Measurements from ENCODE around the gene IL1R1.
"Not testable (repeated sequence)": the region's sequence is repeated elsewhere in the genome, so short reads cannot be mapped to it uniquely, and the experiment has no call there.

IL1R1 gene

DNA sequence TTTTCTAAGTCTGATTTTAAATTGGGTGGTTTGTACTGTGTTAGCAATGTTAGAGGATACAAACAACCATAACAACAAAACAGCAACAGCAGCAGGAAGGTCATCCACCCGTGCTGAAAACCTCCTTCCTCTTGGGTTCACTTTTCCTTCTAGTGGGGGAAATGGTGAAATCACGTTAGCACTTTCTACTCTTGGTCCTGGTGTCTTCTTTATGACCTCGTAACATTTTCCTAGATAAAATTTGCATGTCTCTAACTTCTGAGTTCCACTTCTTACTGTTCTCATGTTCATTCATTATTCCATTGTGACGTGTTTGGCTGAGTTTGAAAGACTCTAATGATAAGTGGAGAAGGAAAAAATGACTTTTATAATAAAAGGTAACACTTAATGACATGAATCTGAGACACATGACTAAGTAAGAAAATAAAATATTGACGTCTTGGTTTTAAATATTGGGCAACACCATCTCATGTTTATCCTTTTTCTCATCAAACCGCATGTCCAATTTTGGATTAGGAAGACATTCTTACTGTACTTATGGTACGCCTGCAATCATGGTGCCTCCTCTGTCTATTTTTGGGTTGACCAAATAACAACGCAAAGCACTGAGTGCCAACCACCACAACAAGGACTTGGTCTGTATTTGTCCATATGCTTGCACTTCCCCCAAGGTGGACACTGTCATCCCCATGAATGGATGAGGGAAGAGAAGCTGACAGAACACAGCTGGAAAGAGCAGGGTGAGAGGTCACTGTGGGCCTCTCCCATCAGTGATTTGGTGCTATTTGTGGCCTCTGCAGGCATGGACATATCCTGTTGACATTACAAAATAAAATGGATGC, 25.7 kb upstream of the IL1R1 start:
- Mint-ChIP-seq H3K36me3 (no peaks in the 10 kb centered on the region), H3K9me3 (no peaks in the 10 kb centered on the region), H3K27ac (no peak overlapping the region), H3K4me3 (no peak overlapping the region), H3K4me1 (no peaks in the 10 kb centered on the region), H3K27me3 (peaks cover 14% of the 10 kb centered on the region)
- ATAC-seq (ENCODE audit: low read depth), result no peak
- no peak for DNase-seq (ENCODE audit: low spot score in 2 of 2)

DNA sequence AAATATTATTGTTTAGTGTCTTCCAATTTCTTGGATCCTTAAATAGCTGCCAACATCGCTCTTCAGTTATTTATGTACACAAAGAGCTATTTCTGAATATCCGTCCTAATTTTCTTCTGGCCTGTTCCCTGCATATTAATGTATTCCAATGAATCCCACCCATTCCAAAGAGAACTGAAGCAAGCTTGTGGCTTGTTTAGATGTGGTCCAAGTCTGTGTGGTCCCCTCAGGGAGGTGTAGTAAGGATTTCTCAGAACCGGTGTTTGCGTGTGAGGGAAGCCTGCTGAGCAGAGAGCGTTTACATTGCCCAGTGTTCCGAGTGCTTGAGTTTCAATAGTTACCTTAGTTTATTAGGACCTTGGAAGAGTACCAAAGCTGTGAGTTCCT, 25.1 kb upstream of the IL1R1 start:
- Mint-ChIP-seq H3K4me1 (no peaks in the 10 kb centered on the region), H3K4me3 (no peak overlapping the region), H3K27me3 (peaks cover 10% of the 10 kb centered on the region), H3K27ac (no peak overlapping the region), H3K36me3 (no peaks in the 10 kb centered on the region), H3K9me3 (no peaks in the 10 kb centered on the region)
- ATAC-seq (ENCODE audit: low read depth) (no peak), DNase-seq (ENCODE audit: low spot score in 2 of 2) (no peak)

DNA sequence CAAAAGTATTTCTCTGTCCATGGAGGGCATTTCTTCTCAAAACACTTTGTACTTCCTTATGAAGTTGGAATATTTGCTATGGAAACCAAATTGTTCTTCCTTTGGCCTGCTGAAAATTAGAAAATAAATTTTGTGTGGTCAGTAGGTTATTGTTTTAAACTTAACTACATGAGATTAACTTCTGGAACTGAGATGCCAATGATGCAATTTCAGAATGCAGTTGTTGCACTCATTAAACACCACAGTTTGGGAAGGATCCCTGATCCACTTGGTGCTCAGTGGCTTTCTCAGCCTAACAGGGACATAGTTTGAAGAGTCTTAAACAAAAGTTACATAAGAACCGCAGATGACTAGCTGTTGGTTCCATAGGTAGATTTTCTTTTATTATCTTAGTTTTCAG, 23.3 kb upstream of the IL1R1 start:
- DNase-seq (ENCODE audit: low spot score in 2 of 2), result no peak
- no peak for ATAC-seq (ENCODE audit: low read depth)
- Mint-ChIP-seq H3K4me1 (no peaks in the 10 kb centered on the region), H3K27me3 (peaks cover 9% of the 10 kb centered on the region), H3K4me3 (no peak overlapping the region), H3K36me3 (no peaks in the 10 kb centered on the region), H3K27ac (no peak overlapping the region), H3K9me3 (no peaks in the 10 kb centered on the region)

DNA sequence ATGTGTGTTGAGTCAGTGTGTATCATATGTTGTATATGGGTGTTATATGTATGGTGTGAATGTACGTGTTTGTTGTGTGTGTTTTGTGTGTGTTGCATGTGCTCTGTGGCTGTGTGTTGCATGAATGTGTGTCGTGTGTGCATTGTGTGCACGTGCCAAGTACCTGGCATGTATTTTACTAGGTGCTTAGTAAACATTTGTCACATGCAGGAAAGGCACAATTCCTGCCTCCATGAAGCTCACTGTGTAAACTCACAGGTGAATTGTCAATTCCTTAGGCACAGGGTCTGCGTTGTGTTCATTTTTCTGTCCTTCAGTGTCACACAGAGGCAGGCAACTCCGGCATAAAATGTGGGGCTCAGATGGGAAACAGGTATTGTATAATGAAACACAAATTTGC, 22.3 kb upstream of the IL1R1 start:
- H3K36me3 Mint-ChIP-seq, result no peaks in the 10 kb centered on the region
- H3K4me3 Mint-ChIP-seq, result no peak overlapping the region
- H3K27ac Mint-ChIP-seq, result no peak overlapping the region
- peaks cover 11% of the 10 kb centered on the region for H3K27me3 Mint-ChIP-seq
- H3K9me3 Mint-ChIP-seq, result no peaks in the 10 kb centered on the region
- no peaks in the 10 kb centered on the region for H3K4me1 Mint-ChIP-seq
- DNase-seq (ENCODE audit: low spot score in 2 of 2), result no peak
- ATAC-seq (ENCODE audit: low read depth), result no peak

DNA sequence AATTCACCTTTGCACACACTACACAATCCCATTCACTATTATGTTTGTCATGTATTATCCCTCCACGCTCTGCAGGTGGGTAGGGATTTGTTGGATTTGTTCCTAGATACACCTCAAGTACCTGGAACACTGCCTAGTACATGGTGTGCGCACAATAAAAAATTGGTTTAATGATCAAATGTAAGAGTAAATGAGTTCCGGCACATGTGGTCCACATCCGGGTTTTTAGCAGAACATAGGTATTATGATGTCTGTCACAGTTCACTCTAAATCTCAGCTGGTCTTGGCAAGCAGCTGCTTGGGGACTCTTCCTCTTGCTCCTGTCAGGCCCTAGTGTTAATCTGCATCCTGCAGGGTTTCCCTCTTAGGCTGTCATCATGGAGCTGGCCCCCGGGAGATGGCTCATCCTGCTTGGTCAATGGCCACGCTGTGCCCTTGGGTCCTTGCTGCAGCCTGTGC, 21.8 kb upstream of the IL1R1 start:
- no peak overlapping the region for H3K4me3 Mint-ChIP-seq
- no peaks in the 10 kb centered on the region for H3K9me3 Mint-ChIP-seq
- no peak for ATAC-seq (ENCODE audit: low read depth)
- no peaks in the 10 kb centered on the region for H3K36me3 Mint-ChIP-seq
- H3K27ac Mint-ChIP-seq, result no peak overlapping the region
- peaks cover 7% of the 10 kb centered on the region for H3K27me3 Mint-ChIP-seq
- DNase-seq (ENCODE audit: low spot score in 2 of 2), result no peak
- H3K4me1 Mint-ChIP-seq, result no peaks in the 10 kb centered on the region

DNA sequence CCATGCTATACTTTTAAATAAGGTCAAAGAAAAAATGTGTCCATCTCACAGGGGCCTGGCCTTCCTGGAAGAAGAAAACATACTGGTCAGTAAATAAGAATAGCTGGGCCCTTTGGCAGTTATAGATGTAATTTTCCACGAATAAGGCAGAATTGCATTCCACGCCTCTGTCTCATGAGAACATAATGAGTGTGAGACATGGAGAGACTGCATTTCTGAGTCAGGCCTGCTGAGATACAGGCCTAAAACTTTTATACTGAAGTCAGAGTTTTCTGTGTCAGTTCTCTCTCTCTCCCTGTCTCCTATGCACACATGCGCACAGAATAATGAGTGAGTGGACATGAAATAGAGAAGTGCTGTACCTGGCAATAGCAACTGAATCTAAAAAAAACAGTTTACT, 20.4 kb upstream of the IL1R1 start:
- no peaks in the 10 kb centered on the region for H3K9me3 Mint-ChIP-seq
- H3K4me1 Mint-ChIP-seq, result no peaks in the 10 kb centered on the region
- ATAC-seq (ENCODE audit: low read depth), result no peak
- H3K27ac Mint-ChIP-seq, result no peak overlapping the region
- DNase-seq (ENCODE audit: low spot score in 2 of 2), result no peak
- peaks cover 10% of the 10 kb centered on the region for H3K27me3 Mint-ChIP-seq
- H3K4me3 Mint-ChIP-seq, result no peak overlapping the region
- no peaks in the 10 kb centered on the region for H3K36me3 Mint-ChIP-seq

DNA sequence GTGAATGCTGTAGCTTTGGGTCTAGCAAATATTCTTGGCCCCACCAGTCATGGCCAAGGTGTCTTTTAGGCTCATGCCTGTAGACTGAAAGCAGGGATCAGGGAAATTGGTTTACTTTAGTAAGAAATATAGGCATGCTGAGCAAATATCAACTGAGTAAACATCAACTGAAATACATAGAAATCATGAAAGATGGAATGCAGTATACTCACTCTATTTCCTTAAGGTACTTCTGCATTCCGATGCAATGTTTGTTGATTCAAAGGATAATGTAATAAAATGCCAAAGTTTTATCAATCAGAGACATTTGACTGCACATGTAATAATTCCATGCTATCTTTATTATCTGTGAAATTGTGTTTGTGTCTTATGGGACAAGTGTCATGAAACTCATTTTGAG, 19.6 kb upstream of the IL1R1 start:
- Mint-ChIP-seq H3K4me3 (no peak overlapping the region), H3K27ac (no peak overlapping the region), H3K4me1 (no peaks in the 10 kb centered on the region), H3K36me3 (no peaks in the 10 kb centered on the region), H3K9me3 (no peaks in the 10 kb centered on the region), H3K27me3 (peaks cover 14% of the 10 kb centered on the region)
- DNase-seq (ENCODE audit: low spot score in 2 of 2) (no peak), ATAC-seq (ENCODE audit: low read depth) (no peak)

DNA sequence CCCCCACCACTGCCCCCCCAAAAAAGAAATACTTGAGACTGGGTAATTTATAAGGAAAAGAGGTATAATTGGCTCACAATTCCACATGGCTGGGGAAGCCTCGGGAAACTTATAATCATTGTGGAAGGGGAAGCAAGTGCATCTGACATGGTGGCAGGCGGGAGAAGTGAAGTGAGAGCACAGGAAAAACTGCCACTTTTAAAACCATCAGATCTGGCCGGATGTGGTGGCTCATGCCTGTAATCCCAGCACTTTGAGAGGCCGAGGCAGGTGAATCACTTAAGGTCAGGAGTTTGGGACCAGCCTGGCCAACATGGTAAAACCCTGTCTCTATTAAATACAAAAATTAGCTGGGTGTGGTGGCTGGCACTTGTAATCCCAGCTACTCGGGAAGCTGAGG, 18.1 kb upstream of the IL1R1 start:
- ATAC-seq (ENCODE audit: low read depth); H3K9me3 Mint-ChIP-seq; DNase-seq (ENCODE audit: low spot score in 2 of 2); H3K4me3 Mint-ChIP-seq; H3K27ac Mint-ChIP-seq; H3K36me3 Mint-ChIP-seq; H3K4me1 Mint-ChIP-seq: not testable (repeated sequence)
- peaks cover 14% of the 10 kb centered on the region for H3K27me3 Mint-ChIP-seq

DNA sequence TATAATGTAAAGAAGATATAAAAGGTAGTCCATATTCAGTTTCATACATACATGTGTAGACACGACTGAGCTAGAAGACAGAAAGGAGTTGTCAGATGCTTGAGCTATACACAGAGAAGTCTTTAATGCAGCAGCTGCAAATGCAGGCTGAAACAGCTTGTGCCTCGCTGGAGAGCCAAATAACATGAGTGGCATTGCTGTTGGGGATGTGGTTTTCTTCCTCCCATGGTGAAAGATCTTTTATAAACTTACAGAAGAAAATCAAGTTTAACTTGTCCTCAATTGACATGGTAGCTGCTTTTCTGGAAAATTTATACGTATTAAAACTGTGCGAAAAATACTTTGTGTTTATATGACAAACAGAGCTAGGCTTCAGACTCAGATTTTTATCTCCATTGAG, 16.4 kb upstream of the IL1R1 start:
- Mint-ChIP-seq H3K27ac (no peak overlapping the region), H3K4me1 (no peaks in the 10 kb centered on the region), H3K4me3 (no peak overlapping the region), H3K27me3 (peaks cover 14% of the 10 kb centered on the region), H3K9me3 (peaks cover 2% of the 10 kb centered on the region), H3K36me3 (peaks cover under 1% of the 10 kb centered on the region)
- no peak for DNase-seq (ENCODE audit: low spot score in 2 of 2)
- ATAC-seq (ENCODE audit: low read depth), result no peak

DNA sequence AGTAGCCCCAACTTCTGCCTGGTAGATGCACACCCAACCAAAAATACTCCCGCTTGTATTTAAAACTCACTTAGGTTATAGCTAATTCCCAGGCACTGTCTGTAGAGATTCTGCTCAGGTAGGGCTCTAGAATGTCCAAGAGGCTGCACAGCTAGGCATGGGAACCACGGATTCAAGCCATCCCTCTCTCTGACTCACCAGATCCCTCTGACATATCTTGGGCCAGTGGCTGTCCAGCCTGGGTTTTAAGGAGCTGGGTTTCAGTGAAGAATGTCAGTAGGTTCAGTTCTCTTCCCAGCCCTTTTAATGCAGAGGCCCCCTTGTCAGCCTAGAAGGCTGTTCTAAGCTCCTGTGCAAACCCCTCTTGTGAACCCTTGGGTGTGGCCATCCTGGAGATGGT, 15.9 kb upstream of the IL1R1 start:
- H3K4me3 Mint-ChIP-seq, result no peak overlapping the region
- H3K9me3 Mint-ChIP-seq, result peaks cover 6% of the 10 kb centered on the region
- H3K36me3 Mint-ChIP-seq, result peaks cover 4% of the 10 kb centered on the region
- no peaks in the 10 kb centered on the region for H3K4me1 Mint-ChIP-seq
- no peak overlapping the region for H3K27ac Mint-ChIP-seq
- ATAC-seq (ENCODE audit: low read depth) (no peak), DNase-seq (ENCODE audit: low spot score in 2 of 2) (no peak)
- H3K27me3 Mint-ChIP-seq, result peaks cover 11% of the 10 kb centered on the region

DNA sequence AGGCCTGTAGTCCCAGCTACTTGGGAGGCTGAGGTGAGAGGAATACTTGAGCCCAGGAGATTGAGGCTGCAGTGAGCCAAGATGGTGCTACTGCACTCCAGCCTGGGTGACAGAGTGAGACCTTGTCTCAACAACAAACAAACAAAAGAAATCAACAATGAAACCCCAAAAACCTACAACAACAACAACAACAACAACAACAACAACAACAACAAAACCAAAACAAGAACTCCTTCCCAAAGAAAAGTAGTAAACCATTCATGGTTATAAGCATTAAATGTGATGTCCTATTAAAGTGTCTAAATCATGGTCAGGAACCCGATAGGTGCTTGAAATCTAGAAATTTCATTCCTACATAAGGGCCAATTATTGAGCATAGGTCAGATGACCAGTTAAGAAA, 13.5 kb upstream of the IL1R1 start:
- DNase-seq (ENCODE audit: low spot score in 2 of 2) (no peak), ATAC-seq (ENCODE audit: low read depth) (no peak)
- peaks cover 6% of the 10 kb centered on the region for H3K9me3 Mint-ChIP-seq
- no peak overlapping the region for H3K27ac Mint-ChIP-seq
- peaks cover 9% of the 10 kb centered on the region for H3K27me3 Mint-ChIP-seq
- no peaks in the 10 kb centered on the region for H3K4me1 Mint-ChIP-seq
- H3K4me3 Mint-ChIP-seq, result no peak overlapping the region
- peaks cover 4% of the 10 kb centered on the region for H3K36me3 Mint-ChIP-seq

DNA sequence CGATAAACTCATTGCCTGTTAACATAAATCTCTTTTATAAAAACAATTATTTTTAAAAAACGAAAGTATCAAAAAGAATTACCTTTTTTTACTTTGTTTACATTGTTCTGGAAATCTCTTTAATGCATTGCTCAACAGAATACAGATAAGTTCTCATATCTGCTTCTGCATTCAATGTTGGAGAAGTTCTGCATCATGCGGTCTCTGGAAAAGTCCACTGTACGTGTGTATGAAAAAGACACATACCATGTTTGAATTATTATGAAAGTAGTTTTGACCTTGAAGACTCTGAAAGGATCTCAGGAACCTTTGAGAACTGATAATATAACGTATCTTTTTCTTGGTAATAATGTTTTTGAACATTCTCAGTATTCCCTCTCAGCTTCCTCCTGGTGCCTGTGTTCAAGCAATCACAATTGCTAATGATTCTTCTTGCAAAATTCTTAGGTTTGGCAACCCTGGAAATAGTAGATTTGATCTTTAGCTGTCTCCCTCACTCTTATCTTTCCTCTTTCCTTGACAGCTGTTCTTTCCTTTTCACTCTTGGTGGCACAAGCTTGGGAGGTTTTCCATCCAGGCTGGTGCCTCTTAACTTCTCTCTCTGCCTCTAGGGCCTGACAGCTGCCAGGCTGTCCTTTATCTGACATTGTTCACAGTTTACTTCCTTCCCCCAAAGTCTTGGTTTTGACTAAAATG, 12.4 kb upstream of the IL1R1 start:
- Mint-ChIP-seq H3K27me3 (peaks cover 8% of the 10 kb centered on the region), H3K9me3 (peaks cover 6% of the 10 kb centered on the region), H3K36me3 (peaks cover 4% of the 10 kb centered on the region), H3K27ac (no peak overlapping the region), H3K4me1 (no peaks in the 10 kb centered on the region), H3K4me3 (no peak overlapping the region)
- DNase-seq (ENCODE audit: low spot score in 2 of 2) (no peak), ATAC-seq (ENCODE audit: low read depth) (no peak)

DNA sequence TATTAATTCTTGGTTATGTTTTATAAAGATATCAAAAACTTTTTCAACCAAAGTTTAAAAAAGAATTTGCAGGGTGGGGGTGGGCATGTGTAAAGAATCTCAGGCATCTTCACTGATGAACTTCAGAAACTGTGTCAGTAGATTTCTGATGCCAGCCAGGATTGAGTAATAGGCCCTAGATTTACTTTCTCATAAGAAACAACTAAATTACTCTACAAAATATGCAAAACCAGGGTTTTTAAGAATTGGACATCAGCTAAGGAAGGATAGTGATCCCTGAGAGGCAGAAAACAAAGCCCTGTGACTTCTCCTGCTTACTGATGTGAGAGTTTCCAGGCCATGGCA, 11.9 kb upstream of the IL1R1 start:
- no peak for DNase-seq (ENCODE audit: low spot score in 2 of 2)
- Mint-ChIP-seq H3K4me3 (no peak overlapping the region), H3K27me3 (peaks cover 8% of the 10 kb centered on the region), H3K4me1 (no peaks in the 10 kb centered on the region), H3K27ac (no peak overlapping the region), H3K36me3 (peaks cover 4% of the 10 kb centered on the region), H3K9me3 (peaks cover 6% of the 10 kb centered on the region)
- no peak for ATAC-seq (ENCODE audit: low read depth)

DNA sequence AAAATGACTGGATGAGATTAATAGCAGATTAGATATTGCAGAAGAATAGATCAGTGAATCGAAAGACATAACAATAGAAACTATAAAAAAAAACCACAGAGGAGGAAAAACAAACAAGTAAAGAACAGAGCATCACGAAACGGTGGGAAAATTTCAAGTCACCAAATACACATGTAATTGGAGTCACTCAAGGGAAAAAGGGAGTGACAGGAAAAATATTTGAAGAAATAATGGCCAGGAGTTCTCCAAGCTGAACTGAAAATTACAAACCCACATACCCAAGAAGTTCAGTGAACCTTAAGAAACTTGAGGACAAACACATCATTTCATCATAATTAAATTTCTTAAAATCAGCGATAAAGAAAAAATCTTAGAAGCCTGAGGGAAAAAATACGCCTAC, 11.0 kb upstream of the IL1R1 start:
- H3K4me1 Mint-ChIP-seq, result no peaks in the 10 kb centered on the region
- no peak for DNase-seq (ENCODE audit: low spot score in 2 of 2)
- H3K36me3 Mint-ChIP-seq, result peaks cover 4% of the 10 kb centered on the region
- H3K9me3 Mint-ChIP-seq, result peaks cover 6% of the 10 kb centered on the region
- peaks cover 7% of the 10 kb centered on the region for H3K27me3 Mint-ChIP-seq
- ATAC-seq (ENCODE audit: low read depth), result no peak
- no peak overlapping the region for H3K4me3 Mint-ChIP-seq
- no peak overlapping the region for H3K27ac Mint-ChIP-seq

DNA sequence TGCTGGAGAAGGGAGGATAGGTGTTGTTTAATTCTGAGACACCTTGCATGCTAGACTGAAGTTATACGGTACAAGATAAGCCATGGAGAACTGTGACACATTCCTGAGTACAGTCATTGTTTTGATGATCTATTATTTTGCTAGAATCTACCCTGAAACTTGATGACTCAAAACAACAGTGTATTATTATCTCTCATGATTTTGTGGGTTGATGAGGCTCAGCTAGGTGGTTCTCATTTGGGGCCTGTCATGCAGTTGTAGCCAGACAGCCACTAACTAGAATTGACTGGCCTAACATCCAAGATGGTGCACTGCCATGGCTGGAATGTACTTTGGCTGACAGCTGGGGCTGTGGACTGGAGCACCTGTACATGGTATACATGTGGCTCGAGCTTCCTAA, 5.4 kb upstream of the IL1R1 start:
- ATAC-seq (ENCODE audit: low read depth), result no peak

More for the DNA sequence above, 5.4 kb upstream of the IL1R1 start:
- Mint-ChIP-seq H3K27me3 (peaks cover 7% of the 10 kb centered on the region), H3K27ac (no peak overlapping the region), H3K4me3 (no peak overlapping the region), H3K9me3 (no peaks in the 10 kb centered on the region), H3K36me3 (no peaks in the 10 kb centered on the region), H3K4me1 (peaks cover 2% of the 10 kb centered on the region)
- DNase-seq (ENCODE audit: low spot score in 2 of 2), result no peak

Measured in memory B cell (primary cell).